Umbilical cord (tissue), 2 donors: Measurements from ENCODE around the gene SPIRE2. TPM values are rescaled to one million over a fixed set of nuclear protein-coding genes. Genes with fewer than 3 reads are reported as not detected.
"Not testable (repeated sequence)": the region's sequence is repeated elsewhere in the genome, so short reads cannot be mapped to it uniquely, and the experiment has no call there.

Experiments
- DNase-seq: peaks from one replicate; pipeline ENCODE4 v3.0.0-alpha.2; 2015; ENCODE audit warnings: low spot score
- total RNA-seq: library from RNA; depleted of rRNA; stranded (reverse); fragments of >200 nt; gene quantifications from one replicate; pipeline ENCODE4 v1.2.3, GENCODE V29; 2014; ENCODE audit warnings: low replicate concordance; ENCODE audit not compliant: insufficient read depth

The SPIRE2 gene
- total RNA-seq, 1 donor from 2014 or later = 2.2 TPM

GRCh38 chr16:89914642-89915285, 86.5 kb downstream of the SPIRE2 start:
- not testable (repeated sequence) for DNase-seq

GRCh38 chr16:89915303-89916232, 87.3 kb downstream of the SPIRE2 start:
- DNase-seq = no peak

GRCh38 chr16:89917773-89918452, 89.6 kb downstream of the SPIRE2 start:
- peak; percentile 93 for DNase-seq

GRCh38 chr16:89918453-89919347, 90.4 kb downstream of the SPIRE2 start, which contains the start of gene MC1R:
TSS of gene MC1R (plus strand) at chr16:89918862. CDS start at chr16:89919259, 397 bp downstream.
- DNase-seq = peak; percentile 68

GRCh38 chr16:89919535-89920406, 91.5 kb downstream of the SPIRE2 start:
- DNase-seq = no peak

GRCh38 chr16:89920723-89921122, 92.4 kb downstream of the SPIRE2 start:
- DNase-seq = no peak

Other genes with a start within 250 kb of the SPIRE2 start
- 5.5 TPM for gene DPEP1, start 214.8 kb upstream of the SPIRE2 start, total RNA-seq
- 43.6 TPM for gene CHMP1A, start 170.8 kb upstream of the SPIRE2 start, total RNA-seq
- gene SPATA33, start 170.6 kb upstream of the SPIRE2 start, total RNA-seq = 1.9 TPM
- gene CDK10, start 141.8 kb upstream of the SPIRE2 start, total RNA-seq = 35.4 TPM
- 12.5 TPM for gene SPATA2L, start 126.8 kb upstream of the SPIRE2 start, total RNA-seq
- gene VPS9D1, start 107.6 kb upstream of the SPIRE2 start, total RNA-seq = 9.1 TPM
- 14.9 TPM for gene ZNF276, start 106.9 kb upstream of the SPIRE2 start, total RNA-seq
- gene FANCA, start 11.8 kb upstream of the SPIRE2 start, total RNA-seq = 34.7 TPM
- 121 TPM for gene TCF25, start 45.1 kb downstream of the SPIRE2 start, total RNA-seq
- gene MC1R, start 90.4 kb downstream of the SPIRE2 start, total RNA-seq = 4.3 TPM
- 63.3 TPM for gene TUBB3, start 94.9 kb downstream of the SPIRE2 start, total RNA-seq
- 58.7 TPM for gene DEF8, start 120.3 kb downstream of the SPIRE2 start, total RNA-seq
- 0.72 TPM for gene DBNDD1, start 191.0 kb downstream of the SPIRE2 start, total RNA-seq
- gene PRDM7, start 248.9 kb downstream of the SPIRE2 start, total RNA-seq = 2.2 TPM